Measurements from ENCODE around the gene PIAS4.
"Not testable (repeated sequence)": the region's sequence is repeated elsewhere in the genome, so short reads cannot be mapped to it uniquely, and the experiment has no call there.

Gene PIAS4

GRCh38 chr19:3964256-3965194 is 43.0 kb upstream of the PIAS4 start:
- no peak overlapping the region for H3K4me3 ChIP-seq (ENCODE audit: low read depth, low read length)
- DNase-seq (ENCODE audit: low read depth), result no peak
- TF ChIP-seq, protein P1, sequence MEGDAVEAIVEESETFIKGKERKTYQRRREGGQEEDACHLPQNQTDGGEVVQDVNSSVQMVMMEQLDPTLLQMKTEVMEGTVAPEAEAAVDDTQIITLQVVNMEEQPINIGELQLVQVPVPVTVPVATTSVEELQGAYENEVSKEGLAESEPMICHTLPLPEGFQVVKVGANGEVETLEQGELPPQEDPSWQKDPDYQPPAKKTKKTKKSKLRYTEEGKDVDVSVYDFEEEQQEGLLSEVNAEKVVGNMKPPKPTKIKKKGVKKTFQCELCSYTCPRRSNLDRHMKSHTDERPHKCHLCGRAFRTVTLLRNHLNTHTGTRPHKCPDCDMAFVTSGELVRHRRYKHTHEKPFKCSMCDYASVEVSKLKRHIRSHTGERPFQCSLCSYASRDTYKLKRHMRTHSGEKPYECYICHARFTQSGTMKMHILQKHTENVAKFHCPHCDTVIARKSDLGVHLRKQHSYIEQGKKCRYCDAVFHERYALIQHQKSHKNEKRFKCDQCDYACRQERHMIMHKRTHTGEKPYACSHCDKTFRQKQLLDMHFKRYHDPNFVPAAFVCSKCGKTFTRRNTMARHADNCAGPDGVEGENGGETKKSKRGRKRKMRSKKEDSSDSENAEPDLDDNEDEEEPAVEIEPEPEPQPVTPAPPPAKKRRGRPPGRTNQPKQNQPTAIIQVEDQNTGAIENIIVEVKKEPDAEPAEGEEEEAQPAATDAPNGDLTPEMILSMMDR (conservative IDR thresholded peaks at IDR 0.05; ENCODE audit: low read depth, low read length), result no peak

GRCh38 chr19:3966051-3967017 is 41.2 kb upstream of the PIAS4 start:
- DNase-seq (ENCODE audit: low read depth), result no peak
- TF ChIP-seq, protein P1 (conservative IDR thresholded peaks at IDR 0.05; ENCODE audit: low read depth, low read length), result peak; percentile 2
- H3K4me3 ChIP-seq (ENCODE audit: low read depth, low read length), result no peak overlapping the region

DNA sequence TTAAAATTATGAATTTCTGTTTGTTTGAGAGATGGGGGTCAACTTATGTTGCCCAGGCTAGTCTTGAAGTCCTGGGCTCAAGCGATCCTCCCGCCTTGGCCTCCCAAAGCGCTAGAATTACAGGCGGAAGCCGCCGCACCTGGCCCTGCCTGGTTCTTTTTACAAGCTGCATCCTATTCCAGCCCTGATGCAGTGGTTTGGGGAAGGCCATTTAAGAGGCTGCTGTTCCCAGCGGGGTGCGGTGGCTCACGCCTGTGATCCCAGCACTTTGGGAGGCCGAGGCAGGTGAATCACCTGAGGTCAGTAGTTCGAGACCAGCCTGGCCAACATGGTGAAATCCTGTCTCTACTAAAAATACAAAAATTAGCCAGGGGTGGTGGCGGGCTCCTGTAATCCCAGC is 39.6 kb upstream of the PIAS4 start:
- H3K4me3 ChIP-seq (ENCODE audit: low read depth, low read length); DNase-seq (ENCODE audit: low read depth): not testable (repeated sequence)

DNA sequence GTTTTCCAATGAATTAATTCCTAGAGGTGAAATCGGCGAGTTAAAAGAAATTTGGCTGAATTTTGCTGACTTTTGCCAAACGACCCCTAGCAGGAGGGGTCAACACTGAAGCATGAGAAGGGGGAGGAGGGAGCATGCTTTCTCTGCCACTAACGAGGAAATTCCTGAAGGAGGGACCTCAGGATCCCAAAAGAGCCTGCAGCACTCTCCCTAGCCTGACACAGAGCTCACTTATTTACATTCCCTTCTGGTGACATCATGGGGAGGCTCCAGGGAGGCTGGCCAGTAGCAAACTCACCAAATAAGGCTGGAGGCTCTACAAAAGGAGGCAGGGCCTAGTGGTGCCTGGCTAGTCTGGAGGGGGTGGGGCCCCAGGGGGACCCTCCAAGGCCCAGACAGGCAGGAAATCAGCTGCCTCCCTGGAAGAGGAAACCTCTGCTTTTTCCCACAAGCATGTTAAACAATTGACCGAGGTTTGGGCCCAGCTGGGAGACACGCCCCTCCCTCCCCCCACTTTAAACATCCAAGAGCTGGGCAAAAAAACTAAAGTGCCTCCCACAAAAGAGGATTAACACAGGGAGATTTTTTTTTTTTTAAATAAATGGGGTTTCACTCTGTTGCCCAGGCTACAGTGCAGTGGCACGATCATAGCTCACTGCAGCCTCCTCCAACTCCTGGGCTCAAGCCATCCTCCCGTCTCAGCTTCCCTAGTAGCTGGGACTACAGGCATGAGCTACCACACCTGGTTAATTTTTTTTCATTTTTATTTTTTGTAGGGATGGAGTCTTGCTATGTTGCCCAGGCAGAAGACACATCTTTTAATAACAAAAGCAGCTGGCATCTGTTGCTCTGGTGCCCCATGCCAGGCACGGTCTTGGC is 38.7 kb upstream of the PIAS4 start:
- H3K4me3 ChIP-seq (ENCODE audit: low read depth, low read length), result peak overlapping the region; percentile 97
- TF ChIP-seq, protein P1 (conservative IDR thresholded peaks at IDR 0.05; ENCODE audit: low read depth, low read length), result no peak
- DNase-seq (ENCODE audit: low read depth), result peak; percentile 100

- DNase-seq (ENCODE audit: low read depth), result peak; percentile 82
- TF ChIP-seq, protein P1 (conservative IDR thresholded peaks at IDR 0.05; ENCODE audit: low read depth, low read length), result peak; percentile 35
- peak overlapping the region; percentile 97 for H3K4me3 ChIP-seq (ENCODE audit: low read depth, low read length)
Observed at GRCh38 chr19:3969435-3970312, 37.9 kb upstream of the PIAS4 start.

- TF ChIP-seq, protein P1 (conservative IDR thresholded peaks at IDR 0.05; ENCODE audit: low read depth, low read length), result no peak
- H3K4me3 ChIP-seq (ENCODE audit: low read depth, low read length), result peak overlapping the region; percentile 97
Observed at GRCh38 chr19:3970313-3970807, 37.2 kb upstream of the PIAS4 start.

More at GRCh38 chr19:3970313-3970807, 37.2 kb upstream of the PIAS4 start:
- DNase-seq (ENCODE audit: low read depth), result no peak

Data from choroid plexus epithelial cell (primary cell).